Measurements from ENCODE around the gene GLB1L2.

GLB1L2 gene

GRCh38 chr11:134347441-134347840 lies 15.7 kb downstream of the GLB1L2 start:
- DNase-seq (ENCODE audit: low spot score) = no peak

DNA sequence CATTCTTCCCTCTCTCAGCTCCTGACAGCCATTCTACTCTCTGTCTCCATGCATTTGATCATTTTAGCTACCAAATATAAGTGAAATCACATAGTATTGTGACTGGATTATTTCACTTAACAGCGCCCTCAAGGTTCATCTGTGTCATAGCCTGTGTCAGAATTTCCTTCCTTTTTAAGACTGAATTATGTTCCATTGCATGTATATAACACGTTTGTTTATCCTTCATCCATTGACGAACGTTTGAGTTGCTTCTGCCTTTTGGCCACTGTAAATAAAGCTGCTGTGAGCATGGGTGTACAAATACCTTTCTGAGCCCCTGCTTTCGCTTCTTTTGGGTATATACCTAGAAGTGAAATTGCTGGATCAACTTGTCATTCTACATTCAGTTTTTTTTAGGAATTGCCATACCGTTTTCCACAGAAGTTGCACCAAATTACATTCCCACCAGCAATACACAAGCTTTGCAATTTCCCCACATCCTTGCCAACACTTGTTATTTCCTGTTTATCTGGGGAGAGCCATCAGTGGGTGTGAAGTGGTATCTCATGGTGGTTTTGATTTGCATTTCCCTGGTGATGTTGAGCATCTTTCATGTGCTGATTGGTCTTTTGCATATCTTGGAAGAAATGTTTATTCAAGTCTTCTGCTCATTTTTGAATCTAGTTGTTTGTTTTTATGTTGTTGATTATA lies 17.5 kb downstream of the GLB1L2 start:
- DNase-seq (ENCODE audit: low spot score) = no peak

DNA sequence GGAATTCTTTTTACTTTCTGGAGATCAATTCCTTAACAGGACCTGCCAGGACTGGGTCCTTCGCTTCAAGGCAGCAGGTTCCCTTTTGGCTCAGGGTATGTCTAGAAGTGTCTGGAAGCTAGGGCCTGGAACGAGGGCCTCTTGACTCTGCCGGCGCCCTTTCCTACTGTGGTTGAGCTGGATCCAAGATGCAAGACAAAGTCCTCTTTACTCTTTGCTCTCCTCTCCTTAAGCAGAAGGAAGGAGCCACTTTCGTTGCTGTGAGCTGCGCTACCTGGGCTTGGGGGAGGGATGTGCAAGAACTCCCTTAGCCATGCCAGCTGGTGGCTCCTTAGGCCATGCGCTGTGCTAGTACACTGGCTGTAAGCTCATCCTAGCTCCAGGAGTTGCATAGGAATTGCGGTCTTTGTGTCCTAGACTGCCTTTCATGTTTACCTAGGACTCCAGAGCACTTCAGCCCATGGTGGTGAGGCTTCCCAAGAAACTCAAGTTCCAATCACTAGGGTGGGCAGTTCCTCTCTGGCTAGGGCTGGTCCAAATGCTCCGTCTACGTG lies 18.1 kb downstream of the GLB1L2 start:
- DNase-seq (ENCODE audit: low spot score) = no peak

- DNase-seq (ENCODE audit: low spot score) = no peak
Observed at GRCh38 chr11:134350381-134350780, 18.6 kb downstream of the GLB1L2 start.

DNA sequence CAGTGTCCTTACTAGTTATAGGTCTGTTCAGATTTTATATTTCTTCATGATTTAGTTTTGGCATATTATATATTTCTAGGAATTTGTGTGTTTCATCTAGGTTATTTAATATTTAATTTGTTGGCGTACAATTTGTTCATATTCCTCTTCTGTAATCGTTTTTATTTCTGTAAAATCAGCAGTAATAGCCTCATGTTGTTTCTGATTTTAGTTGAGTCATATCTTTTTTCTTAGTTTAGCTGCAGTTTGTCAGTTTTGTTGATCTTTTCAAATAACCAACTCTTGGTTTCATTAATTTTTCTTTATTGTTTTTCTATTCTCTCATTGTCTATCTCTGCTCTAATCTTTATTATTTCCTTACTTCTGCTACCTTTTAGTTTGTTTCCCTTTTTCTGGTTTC lies 20.3 kb downstream of the GLB1L2 start:
- DNase-seq (ENCODE audit: low spot score) = no peak

- no peak for DNase-seq (ENCODE audit: low spot score)
Observed at GRCh38 chr11:134355136-134355535, 23.3 kb downstream of the GLB1L2 start.

- DNase-seq (ENCODE audit: low spot score) = no peak
Observed at GRCh38 chr11:134355656-134356055, 23.9 kb downstream of the GLB1L2 start.

DNA sequence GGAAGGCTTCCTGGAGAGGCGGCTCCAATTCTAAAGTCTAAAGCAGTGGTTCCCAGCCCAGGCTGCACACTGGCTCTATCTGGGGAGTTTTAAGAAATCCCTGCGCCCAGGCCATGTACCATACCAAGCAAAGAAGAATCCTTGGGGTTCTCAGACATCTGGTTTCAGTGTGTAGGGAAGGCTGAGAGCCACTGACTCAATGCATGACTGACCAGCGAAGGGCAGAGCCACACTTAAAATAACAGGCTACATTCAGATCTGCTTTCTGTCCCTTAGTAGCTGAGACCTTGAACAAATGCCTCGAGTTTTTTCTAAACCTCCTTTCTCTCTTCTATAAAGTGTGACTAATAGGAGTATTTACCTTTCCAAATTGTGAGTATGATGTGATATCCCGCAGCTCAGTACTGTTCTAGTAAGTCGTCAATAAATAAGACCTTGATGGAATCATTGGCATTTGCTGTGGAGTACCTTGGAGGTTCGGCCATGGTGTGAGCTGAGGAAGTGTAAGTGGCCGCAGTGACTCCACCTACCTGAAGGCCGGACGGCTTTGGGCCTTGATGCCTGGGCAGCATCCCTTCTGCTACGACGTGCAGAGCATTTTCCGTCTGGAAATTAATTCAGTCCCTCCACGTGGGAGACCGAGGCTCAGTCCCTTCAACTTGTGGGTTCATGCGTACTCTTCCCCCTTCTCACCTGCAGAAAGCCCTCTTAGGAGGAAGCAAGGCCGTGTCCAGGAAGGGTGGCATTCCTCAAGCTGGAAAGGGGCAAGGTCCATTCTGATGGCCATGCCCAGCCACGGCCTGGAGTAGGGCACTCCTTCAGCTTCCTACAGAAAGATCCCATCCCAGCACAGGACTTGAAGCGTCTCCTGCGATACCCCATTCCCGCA lies 25.1 kb downstream of the GLB1L2 start:
- no peak for DNase-seq (ENCODE audit: low spot score)

DNA sequence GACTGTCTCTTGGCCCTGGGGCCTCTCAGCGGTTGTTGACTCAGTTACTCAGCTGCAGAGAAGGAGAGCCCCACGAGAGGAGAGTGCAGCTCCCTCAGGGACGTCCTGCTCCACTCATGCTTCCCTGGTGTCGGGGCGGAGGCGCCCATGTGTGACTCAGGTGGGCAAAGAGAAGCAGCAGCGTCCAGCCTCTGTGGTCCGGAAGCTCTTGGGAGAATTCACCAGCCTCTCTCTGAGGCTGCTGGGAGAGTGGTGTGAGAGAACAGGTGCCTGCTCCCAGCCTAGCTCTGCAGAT lies 25.7 kb downstream of the GLB1L2 start:
- no peak for DNase-seq (ENCODE audit: low spot score)

GRCh38 chr11:134358165-134358855 lies 26.5 kb downstream of the GLB1L2 start:
- no peak for DNase-seq (ENCODE audit: low spot score)

DNA sequence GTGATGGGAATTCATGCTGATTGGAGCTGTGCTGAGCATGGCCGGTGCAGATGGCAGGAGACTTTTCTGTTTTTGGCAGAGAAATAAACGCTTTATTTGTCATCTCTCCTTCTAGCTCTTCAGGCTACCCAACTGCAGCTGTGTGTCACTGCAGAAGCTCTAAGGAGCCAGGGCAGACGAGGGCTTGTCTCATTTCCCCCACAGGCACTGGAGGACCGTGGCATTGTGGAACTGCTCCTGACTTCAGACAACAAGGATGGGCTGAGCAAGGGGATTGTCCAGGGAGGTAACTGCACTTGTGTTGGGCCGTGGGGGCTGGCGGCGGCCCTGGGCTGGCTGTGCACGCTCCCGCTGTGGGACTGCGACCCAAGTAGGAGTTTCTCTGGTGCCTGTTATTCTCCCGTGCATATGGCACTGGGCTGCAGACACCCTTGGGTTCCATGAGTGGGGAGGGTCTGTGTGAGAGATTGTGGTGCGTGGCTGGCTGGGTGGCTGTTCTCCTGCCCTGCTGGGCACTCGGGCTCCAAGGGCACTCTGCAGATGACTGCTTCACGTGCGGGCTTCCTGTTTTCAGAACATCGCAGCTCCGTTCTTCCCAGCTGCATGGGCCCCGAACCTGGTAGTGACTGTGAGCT lies 27.2 kb downstream of the GLB1L2 start:
- no peak for DNase-seq (ENCODE audit: low spot score)

- no peak for DNase-seq (ENCODE audit: low spot score)
Observed at GRCh38 chr11:134359646-134360045, 27.9 kb downstream of the GLB1L2 start.

DNA sequence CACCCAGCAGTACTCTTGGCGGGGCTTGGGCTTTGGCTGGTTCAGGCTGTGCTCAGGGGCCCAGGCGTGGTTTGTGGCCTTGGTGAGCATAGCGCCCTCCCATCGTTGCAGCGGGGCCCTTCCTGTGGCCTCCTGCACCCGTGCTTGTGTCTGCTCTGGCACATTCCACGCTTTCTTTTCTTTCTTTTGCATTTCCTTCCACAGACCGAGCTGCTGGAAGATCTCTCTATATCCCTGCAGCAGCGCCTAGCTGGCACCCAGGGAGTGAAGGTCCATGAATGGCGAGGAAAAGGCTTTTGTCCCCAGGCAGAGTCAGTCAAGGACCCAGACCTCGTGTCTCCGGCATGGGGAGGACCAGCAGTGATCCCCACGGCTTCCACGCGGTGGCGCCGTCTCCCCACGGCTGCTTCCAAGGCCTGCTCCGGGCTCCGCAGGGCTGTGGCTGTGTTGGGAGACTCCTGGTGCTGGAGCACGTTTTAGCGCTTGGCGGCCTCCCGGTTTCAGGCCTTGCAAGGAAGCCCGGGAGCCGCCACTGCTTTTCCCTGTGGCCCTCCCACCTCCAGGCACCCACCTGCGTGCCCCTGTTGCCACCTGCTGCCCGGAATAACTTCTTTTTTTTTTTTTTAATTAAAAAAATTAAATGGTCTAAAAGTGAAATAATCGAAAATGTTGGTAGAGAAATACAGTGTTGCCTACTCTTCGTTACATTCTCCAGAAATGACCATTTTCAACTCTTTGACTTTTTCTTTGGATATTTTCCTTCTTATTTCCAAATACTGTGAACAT lies 28.5 kb downstream of the GLB1L2 start:
- DNase-seq (ENCODE audit: low spot score) = peak; percentile 77

GRCh38 chr11:134361661-134362060 lies 29.9 kb downstream of the GLB1L2 start:
- no peak for DNase-seq (ENCODE audit: low spot score)

GRCh38 chr11:134362192-134362901 lies 30.6 kb downstream of the GLB1L2 start:
- no peak for DNase-seq (ENCODE audit: low spot score)

DNA sequence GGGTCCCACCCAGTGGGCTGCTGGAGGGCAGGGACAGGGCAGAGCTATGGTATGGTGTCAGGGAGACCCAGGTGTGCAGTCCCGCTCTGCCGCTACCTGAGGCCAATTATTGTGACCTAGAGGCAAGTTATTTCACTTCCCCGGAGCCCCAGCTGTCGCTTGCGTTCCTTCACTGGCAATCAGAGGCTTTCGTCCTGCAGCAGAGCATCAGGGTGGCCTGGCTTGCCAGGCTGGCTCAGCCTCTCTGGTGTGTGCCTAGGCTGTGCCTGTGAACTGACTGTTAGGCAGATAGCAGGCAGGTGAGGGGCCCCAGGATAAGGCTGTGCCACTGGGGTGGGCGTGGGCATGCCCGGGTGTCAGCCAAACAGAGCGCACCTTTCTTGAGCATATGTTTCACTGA lies 31.4 kb downstream of the GLB1L2 start:
- DNase-seq (ENCODE audit: low spot score) = no peak

DNA sequence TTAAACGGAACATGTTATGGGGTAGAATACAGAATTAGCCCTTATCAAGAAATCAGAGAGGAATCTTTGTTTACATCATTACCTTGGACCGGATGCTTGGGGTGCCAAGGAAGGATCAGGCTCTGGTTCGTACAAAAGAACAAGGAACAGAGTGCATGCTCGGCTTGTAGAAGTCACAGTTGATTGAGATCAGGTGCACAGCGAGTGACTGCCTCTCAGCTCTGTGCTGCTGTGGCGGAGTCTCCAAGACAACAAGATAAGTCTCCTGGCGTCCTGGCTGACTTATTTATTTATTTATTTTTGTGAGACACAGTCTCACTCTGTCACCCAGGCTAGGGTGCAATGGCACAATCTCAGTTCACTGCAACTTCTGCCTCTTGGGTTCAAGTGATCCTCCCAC lies 31.8 kb downstream of the GLB1L2 start:
- DNase-seq (ENCODE audit: low spot score) = no peak

- DNase-seq (ENCODE audit: low spot score) = no peak
Observed at GRCh38 chr11:134364261-134364660, 32.5 kb downstream of the GLB1L2 start.

- no peak for DNase-seq (ENCODE audit: low spot score)
Observed at GRCh38 chr11:134365011-134365925, 33.5 kb downstream of the GLB1L2 start.

- DNase-seq (ENCODE audit: low spot score) = no peak
Observed at GRCh38 chr11:134366254-134366653, 34.5 kb downstream of the GLB1L2 start.

All from kidney tubule cell (primary cell).